ENCODE data around the gene CHRNA9. TPM values are rescaled to one million over a fixed set of nuclear protein-coding genes. Genes with fewer than 3 reads are reported as not detected.

The CHRNA9 gene
- polyA plus RNA-seq, 2 of the 4 experiments (the other 2 are of a cell fraction), result 1.3 to 1.6 TPM

DNA sequence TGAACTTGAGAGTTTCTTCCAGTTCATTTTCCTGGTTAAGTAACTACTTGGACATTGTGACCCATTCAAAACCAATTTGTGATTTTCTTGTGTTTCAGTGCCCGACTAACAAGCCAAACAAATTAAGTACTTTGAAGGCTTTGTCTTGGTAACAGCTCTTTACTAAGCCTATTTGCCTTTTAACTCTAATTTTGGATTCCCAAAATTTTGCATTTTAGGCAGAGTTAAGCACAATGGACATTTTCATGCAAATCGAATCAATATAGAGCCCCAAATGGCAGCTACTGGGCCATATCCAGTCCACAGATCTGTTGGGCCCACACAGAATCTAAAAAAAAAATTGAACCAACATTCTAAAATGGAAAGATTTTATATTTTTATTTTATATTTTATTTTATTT lies 31.4 kb upstream of the CHRNA9 start (continued):
- TF ChIP-seq REST (IDR thresholded peaks at IDR 0.05) (no peak), CHD4 (IDR thresholded peaks at IDR 0.05; ENCODE audit: borderline replicate concordance) (no peak), KDM5A (IDR thresholded peaks at IDR 0.05) (no peak), SMC3 (IDR thresholded peaks at IDR 0.05) (no peak), HOXB13 (CRISPR knock-in tag; IDR thresholded peaks at IDR 0.05; ENCODE audit: low read depth) (no peak), CTCF (IDR thresholded peaks at IDR 0.05) (no peak), HMGXB4 (CRISPR knock-in tag; IDR thresholded peaks at IDR 0.05; ENCODE audit: borderline replicate concordance) (no peak), BHLHE40 (IDR thresholded peaks at IDR 0.05; ENCODE audit: low read depth, low read length) (no peak)

- WGBS (ENCODE audit: missing lambda C conversion rate), result 85% methylated on average over 13 of the region's 13 CpGs
- no peak for ATAC-seq
- POLR2A ChIA-PET, result no interaction called here
- Histone ChIP-seq H3K9me3 (0 out of 3 replicates have a peak, but pooled peaks cover 7% of the 10 kb centered on the region), H3K4me3 (no peak overlapping the region), H3K4me2 (no peak overlapping the region), H3K27ac (no peak overlapping the region), H3K4me1 (peaks cover 10% of the 10 kb centered on the region; the same call in 2 of the 3 replicates)
- no peak for DNase-seq (ENCODE audit: low read depth in 1 of 2, low spot score in 1 of 2)
- FAIRE-seq, result no peak
- CTCF ChIA-PET, result interaction anchor here (1.1 to 3.8 kb wide), 4 partner anchors 11 to 836 kb away, joined by 3 to 12 read pairs (median 5); no protein-coding TSS in a partner anchor
- no peak for TF ChIP-seq ELK1 (IDR thresholded peaks at IDR 0.05; ENCODE audit: low read depth, low read length)
- no peak for TF ChIP-seq GATA3 (IDR thresholded peaks at IDR 0.05; ENCODE audit: borderline replicate concordance)
- no peak for TF ChIP-seq E2F6 (IDR thresholded peaks at IDR 0.05; ENCODE audit: borderline replicate concordance, low read depth)
- no peak for TF ChIP-seq HOXB13 (CRISPR knock-in tag; IDR thresholded peaks at IDR 0.05; ENCODE audit: low read depth)
- TF ChIP-seq BCL3 (IDR thresholded peaks at IDR 0.05), result no peak
- TF ChIP-seq EHMT2 (IDR thresholded peaks at IDR 0.05; ENCODE audit: low read depth), result no peak
- TF ChIP-seq ZNF302 (CRISPR knock-in tag; IDR thresholded peaks at IDR 0.05), result no peak
- TF ChIP-seq MAX (IDR thresholded peaks at IDR 0.05), result no peak
- no peak for TF ChIP-seq PBX3 (IDR thresholded peaks at IDR 0.05)
- no peak for TF ChIP-seq SREBF2 (IDR thresholded peaks at IDR 0.05)
- no peak for TF ChIP-seq HMGXB4 (CRISPR knock-in tag; IDR thresholded peaks at IDR 0.05; ENCODE audit: borderline replicate concordance)
- TF ChIP-seq SMC3 (IDR thresholded peaks at IDR 0.05), result no peak
- TF ChIP-seq JUNB (IDR thresholded peaks at IDR 0.05), result no peak
- no peak for TF ChIP-seq MAFK (IDR thresholded peaks at IDR 0.05; ENCODE audit: partially characterized antibody)
Measured at GRCh38 chr4:40305328-40306170, 29.6 kb upstream of the CHRNA9 start.
